ENCODE data around the gene FSIP1.

DNA sequence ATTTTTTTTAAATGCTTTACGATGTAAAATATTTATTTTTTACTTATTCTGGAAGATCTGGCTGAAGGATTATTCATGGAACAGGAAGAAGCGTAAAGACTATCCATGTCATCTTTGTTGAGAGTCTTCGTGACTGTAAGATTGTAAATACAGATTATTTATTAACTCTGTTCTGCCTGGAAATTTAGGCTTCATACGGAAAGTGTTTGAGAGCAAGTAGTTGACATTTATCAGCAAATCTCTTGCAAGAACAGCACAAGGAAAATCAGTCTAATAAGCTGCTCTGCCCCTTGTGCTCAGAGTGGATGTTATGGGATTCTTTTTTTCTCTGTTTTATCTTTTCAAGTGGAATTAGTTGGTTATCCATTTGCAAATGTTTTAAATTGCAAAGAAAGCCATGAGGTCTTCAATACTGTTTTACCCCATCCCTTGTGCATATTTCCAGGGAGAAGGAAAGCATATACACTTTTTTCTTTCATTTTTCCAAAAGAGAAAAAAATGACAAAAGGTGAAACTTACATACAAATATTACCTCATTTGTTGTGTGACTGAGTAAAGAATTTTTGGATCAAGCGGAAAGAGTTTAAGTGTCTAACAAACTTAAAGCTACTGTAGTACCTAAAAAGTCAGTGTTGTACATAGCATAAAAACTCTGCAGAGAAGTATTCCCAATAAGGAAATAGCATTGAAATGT lies 186.1 kb downstream of the FSIP1 start:
- TF ChIP-seq, protein P1, sequence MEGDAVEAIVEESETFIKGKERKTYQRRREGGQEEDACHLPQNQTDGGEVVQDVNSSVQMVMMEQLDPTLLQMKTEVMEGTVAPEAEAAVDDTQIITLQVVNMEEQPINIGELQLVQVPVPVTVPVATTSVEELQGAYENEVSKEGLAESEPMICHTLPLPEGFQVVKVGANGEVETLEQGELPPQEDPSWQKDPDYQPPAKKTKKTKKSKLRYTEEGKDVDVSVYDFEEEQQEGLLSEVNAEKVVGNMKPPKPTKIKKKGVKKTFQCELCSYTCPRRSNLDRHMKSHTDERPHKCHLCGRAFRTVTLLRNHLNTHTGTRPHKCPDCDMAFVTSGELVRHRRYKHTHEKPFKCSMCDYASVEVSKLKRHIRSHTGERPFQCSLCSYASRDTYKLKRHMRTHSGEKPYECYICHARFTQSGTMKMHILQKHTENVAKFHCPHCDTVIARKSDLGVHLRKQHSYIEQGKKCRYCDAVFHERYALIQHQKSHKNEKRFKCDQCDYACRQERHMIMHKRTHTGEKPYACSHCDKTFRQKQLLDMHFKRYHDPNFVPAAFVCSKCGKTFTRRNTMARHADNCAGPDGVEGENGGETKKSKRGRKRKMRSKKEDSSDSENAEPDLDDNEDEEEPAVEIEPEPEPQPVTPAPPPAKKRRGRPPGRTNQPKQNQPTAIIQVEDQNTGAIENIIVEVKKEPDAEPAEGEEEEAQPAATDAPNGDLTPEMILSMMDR (IDR thresholded peaks at IDR 0.05), result no peak
- TF ChIP-seq POLR2A (IDR thresholded peaks at IDR 0.05), result no peak
